PFSK-1 (cell line): ENCODE results near the gene NSMF.

Experiments
- FOXP2 ChIP-seq: optimal IDR thresholded peaks from 2 replicates; pipeline ENCODE3; 2011; ENCODE audit warnings: borderline replicate concordance, control low read depth, inconsistent platforms; ENCODE audit not compliant: insufficient read depth; ENCODE audit errors: extremely low read length, extremely low read depth
- POLR2AphosphoS5 ChIP-seq: IDR thresholded peaks from 2 replicates; pipeline ENCODE4 v1.6.1; 2012; ENCODE audit warnings: low read depth, mild to moderate bottlenecking, control low read depth, low read length, moderate library complexity
- SIN3A ChIP-seq: IDR thresholded peaks from 2 replicates; pipeline ENCODE4 v1.6.1; 2012; ENCODE audit warnings: mild to moderate bottlenecking, low read length, moderate library complexity, borderline replicate concordance; ENCODE audit not compliant: insufficient read depth
- TAF1 ChIP-seq: IDR thresholded peaks from 2 replicates; pipeline ENCODE4 v1.6.1; 2012; ENCODE audit warnings: low read length, control low read depth, borderline replicate concordance; ENCODE audit not compliant: insufficient read depth
- TF ChIP-seq, protein P1 (sequence below), 2 experiments: IDR thresholded peaks; 2 replicates each; pipeline versions ENCODE4 v1.6.1 to v1.8.0; 2011 to 2012; ENCODE audit warnings: low read depth in 2 of 2, low read length in 2 of 2, control low read depth in 1 of 2, inconsistent platforms in 1 of 2, mild to moderate bottlenecking in 1 of 2, moderate library complexity in 1 of 2; ENCODE audit not compliant: insufficient read depth in 1 of 2

The NSMF gene

DNA sequence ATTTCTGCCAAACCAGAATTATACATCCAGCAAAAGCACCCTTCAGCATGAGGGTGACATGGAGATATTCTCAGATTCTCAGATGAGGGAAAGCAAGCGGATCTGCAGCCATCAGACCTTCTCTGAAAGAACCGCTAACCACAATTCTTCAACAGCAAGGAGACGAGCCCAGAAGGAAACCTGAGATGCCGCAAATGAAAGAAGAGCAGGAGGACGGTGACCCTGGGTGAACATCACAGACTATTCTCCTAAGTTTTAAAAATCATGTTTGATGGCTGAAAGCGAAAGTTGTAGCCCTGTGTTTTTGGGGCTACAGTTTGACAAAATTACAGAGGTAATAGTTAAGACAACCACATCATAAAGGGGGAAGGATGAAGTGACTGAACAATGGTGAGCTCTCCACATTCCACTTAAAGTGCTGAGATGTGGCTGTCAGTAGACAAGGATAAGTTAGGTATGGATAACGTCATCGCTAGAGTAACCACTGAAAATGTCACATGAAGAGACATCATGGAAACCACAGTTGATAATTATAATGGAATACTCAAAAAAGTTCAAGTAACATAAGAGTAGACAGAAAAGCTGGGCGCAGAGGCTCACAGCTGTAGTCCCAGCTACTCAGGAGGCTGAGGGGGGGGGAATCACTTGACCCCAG, 31.5 kb upstream of the NSMF start:
- TF ChIP-seq TAF1 (no peak), FOXP2 (no peak), POLR2AphosphoS5 (no peak), SIN3A (no peak)
- TF ChIP-seq, protein P1, sequence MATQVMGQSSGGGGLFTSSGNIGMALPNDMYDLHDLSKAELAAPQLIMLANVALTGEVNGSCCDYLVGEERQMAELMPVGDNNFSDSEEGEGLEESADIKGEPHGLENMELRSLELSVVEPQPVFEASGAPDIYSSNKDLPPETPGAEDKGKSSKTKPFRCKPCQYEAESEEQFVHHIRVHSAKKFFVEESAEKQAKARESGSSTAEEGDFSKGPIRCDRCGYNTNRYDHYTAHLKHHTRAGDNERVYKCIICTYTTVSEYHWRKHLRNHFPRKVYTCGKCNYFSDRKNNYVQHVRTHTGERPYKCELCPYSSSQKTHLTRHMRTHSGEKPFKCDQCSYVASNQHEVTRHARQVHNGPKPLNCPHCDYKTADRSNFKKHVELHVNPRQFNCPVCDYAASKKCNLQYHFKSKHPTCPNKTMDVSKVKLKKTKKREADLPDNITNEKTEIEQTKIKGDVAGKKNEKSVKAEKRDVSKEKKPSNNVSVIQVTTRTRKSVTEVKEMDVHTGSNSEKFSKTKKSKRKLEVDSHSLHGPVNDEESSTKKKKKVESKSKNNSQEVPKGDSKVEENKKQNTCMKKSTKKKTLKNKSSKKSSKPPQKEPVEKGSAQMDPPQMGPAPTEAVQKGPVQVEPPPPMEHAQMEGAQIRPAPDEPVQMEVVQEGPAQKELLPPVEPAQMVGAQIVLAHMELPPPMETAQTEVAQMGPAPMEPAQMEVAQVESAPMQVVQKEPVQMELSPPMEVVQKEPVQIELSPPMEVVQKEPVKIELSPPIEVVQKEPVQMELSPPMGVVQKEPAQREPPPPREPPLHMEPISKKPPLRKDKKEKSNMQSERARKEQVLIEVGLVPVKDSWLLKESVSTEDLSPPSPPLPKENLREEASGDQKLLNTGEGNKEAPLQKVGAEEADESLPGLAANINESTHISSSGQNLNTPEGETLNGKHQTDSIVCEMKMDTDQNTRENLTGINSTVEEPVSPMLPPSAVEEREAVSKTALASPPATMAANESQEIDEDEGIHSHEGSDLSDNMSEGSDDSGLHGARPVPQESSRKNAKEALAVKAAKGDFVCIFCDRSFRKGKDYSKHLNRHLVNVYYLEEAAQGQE (IDR thresholded peaks at IDR 0.05; ENCODE audit: insufficient read depth in 1 of 2, low read depth in 2 of 2, low read length in 2 of 2): no peak

DNA sequence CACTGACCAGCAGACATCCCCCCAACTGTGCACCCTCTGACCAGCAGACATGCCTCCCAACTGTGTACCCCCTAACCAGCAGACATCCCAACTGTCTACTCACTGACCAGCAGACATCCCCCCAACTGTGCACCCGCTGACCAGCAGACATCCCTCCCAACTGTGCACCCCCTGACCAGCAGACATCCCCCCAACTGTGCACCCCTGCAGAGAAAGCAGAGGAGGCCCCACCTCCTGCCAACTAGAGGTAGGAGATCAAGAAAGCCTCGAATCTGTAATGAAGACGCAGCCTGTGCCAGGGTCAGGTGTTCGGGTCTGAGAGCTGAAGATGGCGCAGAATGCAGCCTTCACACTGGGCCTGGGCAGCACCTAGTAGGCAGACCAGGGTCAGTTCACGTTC, 29.8 kb upstream of the NSMF start:
- TF ChIP-seq FOXP2: no peak
- TF ChIP-seq, protein P1 (IDR thresholded peaks at IDR 0.05; ENCODE audit: insufficient read depth in 1 of 2, low read depth in 2 of 2, low read length in 2 of 2): no peak
- no peak for TF ChIP-seq POLR2AphosphoS5
- no peak for TF ChIP-seq SIN3A
- no peak for TF ChIP-seq TAF1

DNA sequence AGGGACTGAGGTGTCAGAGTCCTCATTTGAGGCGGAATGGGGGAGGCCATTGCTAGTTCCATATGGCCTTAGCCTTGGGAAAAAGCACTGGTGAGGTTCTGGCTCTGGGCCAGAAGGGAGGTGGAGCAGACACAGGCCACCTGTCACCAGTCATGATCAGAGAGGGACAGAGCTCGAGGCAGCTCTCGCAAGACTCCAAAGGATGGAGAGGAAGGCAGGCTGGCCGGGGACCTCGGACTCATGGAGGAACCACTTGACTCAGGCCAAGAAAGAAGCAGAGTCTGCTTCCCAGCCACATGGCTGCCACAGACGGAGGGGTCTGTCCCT, 29.2 kb upstream of the NSMF start:
- TF ChIP-seq TAF1: no peak
- no peak for TF ChIP-seq POLR2AphosphoS5
- TF ChIP-seq, protein P1 (IDR thresholded peaks at IDR 0.05; ENCODE audit: insufficient read depth in 1 of 2, low read depth in 2 of 2, low read length in 2 of 2): no peak
- no peak for TF ChIP-seq FOXP2
- TF ChIP-seq SIN3A: no peak

DNA sequence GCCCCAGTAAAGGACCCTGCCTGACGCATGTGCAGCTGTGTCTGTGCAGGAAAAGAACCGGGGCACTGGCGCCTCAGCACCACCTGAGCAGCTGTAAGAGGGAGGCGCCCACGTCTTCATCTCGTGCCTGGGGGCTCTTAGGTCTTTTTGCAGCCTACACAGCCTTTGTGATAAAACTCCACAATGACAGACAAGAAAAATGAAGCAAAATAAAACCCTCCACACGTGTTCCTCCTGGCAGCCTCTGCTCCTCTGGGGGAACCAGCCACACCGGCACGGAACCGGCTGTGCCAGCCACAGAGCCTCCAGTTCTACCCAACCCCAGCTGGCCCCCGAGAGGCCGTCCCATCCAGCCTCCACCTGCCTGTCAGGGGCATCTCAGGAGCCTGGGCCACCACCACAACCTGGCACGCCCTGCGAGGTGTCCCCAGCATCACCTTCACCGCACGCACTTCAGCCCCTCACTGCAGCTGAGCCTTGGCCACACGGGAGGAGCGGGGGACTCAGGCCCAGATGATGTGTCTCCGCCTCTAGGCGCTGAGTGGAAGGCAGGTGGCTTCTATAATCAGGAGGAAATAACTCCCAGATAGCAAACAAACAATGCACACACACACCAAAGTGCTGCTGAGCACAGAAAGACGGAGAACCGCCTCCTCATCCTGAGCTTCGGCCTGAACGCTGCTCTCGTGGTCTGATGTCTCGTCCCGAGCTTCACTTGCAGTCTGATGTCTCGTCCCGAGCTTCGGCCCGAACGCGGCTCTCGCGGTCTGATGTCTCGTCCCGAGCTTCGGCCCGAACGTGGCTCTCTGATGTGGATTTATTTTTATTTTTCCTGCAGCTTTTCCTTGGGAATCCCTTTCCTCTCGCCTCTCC, 28.6 kb upstream of the NSMF start:
- no peak for TF ChIP-seq SIN3A
- no peak for TF ChIP-seq TAF1
- no peak for TF ChIP-seq FOXP2
- TF ChIP-seq POLR2AphosphoS5: no peak
- TF ChIP-seq, protein P1 (IDR thresholded peaks at IDR 0.05; ENCODE audit: insufficient read depth in 1 of 2, low read depth in 2 of 2, low read length in 2 of 2): no peak
